HL-60 (cell line): ENCODE data around the gene NUAK2.

Source experiments
- POLR2AphosphoS5 ChIP-seq: IDR thresholded peaks from 2 replicates; pipeline ENCODE4 v1.6.1; 2012; ENCODE audit warnings: low read depth
- TF ChIP-seq, protein P1 (sequence below): IDR thresholded peaks from one replicate; pipeline ENCODE4 v1.5.1; 2011; ENCODE audit warnings: low read length, control low read depth, inconsistent platforms; ENCODE audit not compliant: insufficient read depth

DNA sequence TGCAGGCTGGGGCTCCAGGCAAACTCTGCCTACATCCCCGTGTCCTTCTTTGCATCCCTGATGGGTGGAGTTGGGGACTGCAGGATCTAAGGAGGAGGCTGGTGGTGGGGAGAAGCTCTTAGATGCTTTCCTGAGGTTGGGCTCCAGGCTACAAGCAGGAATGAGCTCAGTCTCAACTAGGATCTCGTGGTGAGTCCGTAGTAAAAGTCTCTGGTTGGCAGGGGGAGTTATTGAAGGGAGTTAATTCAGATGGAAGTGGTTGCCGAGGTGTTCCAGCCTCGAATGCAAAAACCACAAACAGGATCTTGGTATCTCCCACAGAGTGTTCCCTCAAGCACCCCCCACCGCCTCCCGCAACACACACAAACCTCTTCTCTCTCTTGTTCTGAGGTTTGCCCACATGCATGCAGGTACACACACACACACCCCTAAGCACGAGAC, 58.8 kb downstream of the NUAK2 start:
- TF ChIP-seq POLR2AphosphoS5 = no peak
- TF ChIP-seq, protein P1, sequence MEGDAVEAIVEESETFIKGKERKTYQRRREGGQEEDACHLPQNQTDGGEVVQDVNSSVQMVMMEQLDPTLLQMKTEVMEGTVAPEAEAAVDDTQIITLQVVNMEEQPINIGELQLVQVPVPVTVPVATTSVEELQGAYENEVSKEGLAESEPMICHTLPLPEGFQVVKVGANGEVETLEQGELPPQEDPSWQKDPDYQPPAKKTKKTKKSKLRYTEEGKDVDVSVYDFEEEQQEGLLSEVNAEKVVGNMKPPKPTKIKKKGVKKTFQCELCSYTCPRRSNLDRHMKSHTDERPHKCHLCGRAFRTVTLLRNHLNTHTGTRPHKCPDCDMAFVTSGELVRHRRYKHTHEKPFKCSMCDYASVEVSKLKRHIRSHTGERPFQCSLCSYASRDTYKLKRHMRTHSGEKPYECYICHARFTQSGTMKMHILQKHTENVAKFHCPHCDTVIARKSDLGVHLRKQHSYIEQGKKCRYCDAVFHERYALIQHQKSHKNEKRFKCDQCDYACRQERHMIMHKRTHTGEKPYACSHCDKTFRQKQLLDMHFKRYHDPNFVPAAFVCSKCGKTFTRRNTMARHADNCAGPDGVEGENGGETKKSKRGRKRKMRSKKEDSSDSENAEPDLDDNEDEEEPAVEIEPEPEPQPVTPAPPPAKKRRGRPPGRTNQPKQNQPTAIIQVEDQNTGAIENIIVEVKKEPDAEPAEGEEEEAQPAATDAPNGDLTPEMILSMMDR = no peak
